ENCODE measurements around the gene VAV1. TPM values are rescaled to one million over a fixed set of nuclear protein-coding genes. Genes with fewer than 3 reads are reported as not detected.

VAV1 gene
- total RNA-seq, 1 donor from 2014 or later = not detected

- no peak overlapping the region for H3K27ac Mint-ChIP-seq (ENCODE audit: unreplicated experiment)
- no peaks in the 10 kb centered on the region for H3K36me3 Mint-ChIP-seq (ENCODE audit: low read depth)
- peaks cover 8% of the 10 kb centered on the region for H3K27me3 Mint-ChIP-seq (ENCODE audit: low read depth)
- DNase-seq (ENCODE audit: low spot score) = no peak
- TF ChIP-seq CTCF (IDR thresholded peaks at IDR 0.05) = no peak
- peaks cover 19% of the 10 kb centered on the region for H3K4me1 Mint-ChIP-seq (ENCODE audit: low read depth)
- peak overlapping the region; percentile 65 for H3K4me3 Mint-ChIP-seq (ENCODE audit: unreplicated experiment)
- no peaks in the 10 kb centered on the region for H3K9me3 Mint-ChIP-seq (ENCODE audit: low read depth)
These were observed 6.0 kb upstream of the VAV1 start for GRCh38 chr19:6766357-6767080.

DNA sequence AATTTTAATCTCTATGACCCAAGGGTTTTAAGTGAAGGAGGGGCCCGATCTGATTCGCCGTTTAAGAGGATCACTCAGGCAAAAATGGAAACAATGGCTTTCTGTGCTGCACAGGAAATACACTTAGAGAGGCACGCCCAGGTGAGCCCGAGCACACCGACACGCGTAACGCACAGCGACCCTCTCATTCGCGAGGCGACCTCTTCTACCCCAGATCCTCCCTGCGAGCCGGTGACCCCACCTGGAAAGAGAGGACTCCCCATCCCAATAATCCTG lies 5.5 kb upstream of the VAV1 start:
- H3K9me3 Mint-ChIP-seq (ENCODE audit: low read depth) = no peaks in the 10 kb centered on the region
- no peaks in the 10 kb centered on the region for H3K36me3 Mint-ChIP-seq (ENCODE audit: low read depth)
- H3K4me1 Mint-ChIP-seq (ENCODE audit: low read depth) = peaks cover 19% of the 10 kb centered on the region
- H3K27ac Mint-ChIP-seq (ENCODE audit: unreplicated experiment) = no peak overlapping the region
- H3K4me3 Mint-ChIP-seq (ENCODE audit: unreplicated experiment) = peak overlapping the region; percentile 65
- no peak for TF ChIP-seq CTCF (IDR thresholded peaks at IDR 0.05)
- peaks cover 8% of the 10 kb centered on the region for H3K27me3 Mint-ChIP-seq (ENCODE audit: low read depth)
- no peak for DNase-seq (ENCODE audit: low spot score)

DNA sequence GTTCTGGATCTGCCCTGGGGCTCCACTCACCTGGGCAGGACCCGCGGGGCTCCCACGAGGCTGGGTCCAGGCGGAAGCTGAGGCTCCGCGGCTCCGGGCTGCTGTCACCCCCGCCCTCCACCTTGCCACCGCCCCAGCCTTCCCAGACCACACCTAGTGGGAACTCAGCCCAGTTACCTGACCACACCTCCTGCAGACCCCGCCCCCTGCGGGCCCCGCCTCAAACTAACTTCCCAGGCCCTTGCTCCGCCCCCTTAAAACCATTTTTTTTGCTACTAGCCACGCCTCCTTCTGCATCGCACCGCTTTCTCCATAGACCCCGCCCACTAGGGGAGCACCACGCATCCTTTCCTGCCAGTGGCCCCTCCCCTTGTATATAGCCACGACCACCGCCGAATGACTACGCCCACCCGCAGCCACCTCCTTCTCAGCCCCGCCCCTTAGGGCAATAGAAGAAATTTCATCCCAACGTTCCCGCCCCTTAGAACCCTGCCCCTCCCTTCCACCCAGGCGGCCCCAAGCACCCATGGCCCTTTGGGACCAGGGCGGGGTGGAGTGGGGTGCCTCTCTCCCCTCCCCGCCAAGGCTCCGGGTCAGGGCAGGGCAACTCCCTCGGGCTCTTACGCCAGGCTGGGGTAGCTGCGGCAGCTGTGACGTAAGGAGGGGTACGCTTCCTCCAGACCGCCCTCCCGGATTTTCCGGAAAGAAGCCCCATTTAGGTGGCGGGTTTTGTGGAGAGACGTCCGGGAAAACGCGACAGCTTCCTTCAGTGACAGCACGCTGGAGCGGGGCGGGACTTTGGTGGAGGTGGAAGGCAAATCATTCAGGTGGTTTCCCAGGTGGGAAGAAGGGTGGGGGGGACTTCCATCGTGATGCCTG lies 4.9 kb upstream of the VAV1 start, which contains the start of gene SH2D3A:
Gene SH2D3A, minus strand, starts transcription at position 79 of the 879 bp plus-strand sequence. CDS start 3,687 bp downstream, outside the sequence.
- no peak for DNase-seq (ENCODE audit: low spot score)
- H3K27me3 Mint-ChIP-seq (ENCODE audit: low read depth) = peaks cover 8% of the 10 kb centered on the region
- H3K4me1 Mint-ChIP-seq (ENCODE audit: low read depth) = peaks cover 19% of the 10 kb centered on the region
- H3K27ac Mint-ChIP-seq (ENCODE audit: unreplicated experiment) = no peak within 1 kb of the TSS
- peak within 1 kb of the TSS; percentile 65 for H3K4me3 Mint-ChIP-seq (ENCODE audit: unreplicated experiment)
- no peaks in the 10 kb centered on the region for H3K36me3 Mint-ChIP-seq (ENCODE audit: low read depth)
- TF ChIP-seq CTCF (IDR thresholded peaks at IDR 0.05) = no peak
- H3K9me3 Mint-ChIP-seq (ENCODE audit: low read depth) = no peaks in the 10 kb centered on the region

GRCh38 chr19:6768236-6768785 lies 4.2 kb upstream of the VAV1 start:
- H3K4me3 Mint-ChIP-seq (ENCODE audit: unreplicated experiment) = no peak overlapping the region

More at GRCh38 chr19:6768236-6768785, 4.2 kb upstream of the VAV1 start:
- H3K27me3 Mint-ChIP-seq (ENCODE audit: low read depth) = peaks cover 8% of the 10 kb centered on the region
- no peaks in the 10 kb centered on the region for H3K36me3 Mint-ChIP-seq (ENCODE audit: low read depth)
- H3K9me3 Mint-ChIP-seq (ENCODE audit: low read depth) = no peaks in the 10 kb centered on the region
- H3K27ac Mint-ChIP-seq (ENCODE audit: unreplicated experiment) = no peak overlapping the region
- no peak for TF ChIP-seq CTCF (IDR thresholded peaks at IDR 0.05)
- peaks cover 19% of the 10 kb centered on the region for H3K4me1 Mint-ChIP-seq (ENCODE audit: low read depth)
- DNase-seq (ENCODE audit: low spot score) = no peak

Data from chondrocyte (in vitro differentiated cells).